Kasumi-1 (cell line): ENCODE results near the gene RNF4.
"Not testable (repeated sequence)": the region's sequence is repeated elsewhere in the genome, so short reads cannot be mapped to it uniquely, and the experiment has no call there.

Source experiments
- DNase-seq, 2 experiments: peaks; one replicate each; lab custom pipeline; 2025; lab: John Stamatoyannopoulos, UW

The RNF4 gene

DNA sequence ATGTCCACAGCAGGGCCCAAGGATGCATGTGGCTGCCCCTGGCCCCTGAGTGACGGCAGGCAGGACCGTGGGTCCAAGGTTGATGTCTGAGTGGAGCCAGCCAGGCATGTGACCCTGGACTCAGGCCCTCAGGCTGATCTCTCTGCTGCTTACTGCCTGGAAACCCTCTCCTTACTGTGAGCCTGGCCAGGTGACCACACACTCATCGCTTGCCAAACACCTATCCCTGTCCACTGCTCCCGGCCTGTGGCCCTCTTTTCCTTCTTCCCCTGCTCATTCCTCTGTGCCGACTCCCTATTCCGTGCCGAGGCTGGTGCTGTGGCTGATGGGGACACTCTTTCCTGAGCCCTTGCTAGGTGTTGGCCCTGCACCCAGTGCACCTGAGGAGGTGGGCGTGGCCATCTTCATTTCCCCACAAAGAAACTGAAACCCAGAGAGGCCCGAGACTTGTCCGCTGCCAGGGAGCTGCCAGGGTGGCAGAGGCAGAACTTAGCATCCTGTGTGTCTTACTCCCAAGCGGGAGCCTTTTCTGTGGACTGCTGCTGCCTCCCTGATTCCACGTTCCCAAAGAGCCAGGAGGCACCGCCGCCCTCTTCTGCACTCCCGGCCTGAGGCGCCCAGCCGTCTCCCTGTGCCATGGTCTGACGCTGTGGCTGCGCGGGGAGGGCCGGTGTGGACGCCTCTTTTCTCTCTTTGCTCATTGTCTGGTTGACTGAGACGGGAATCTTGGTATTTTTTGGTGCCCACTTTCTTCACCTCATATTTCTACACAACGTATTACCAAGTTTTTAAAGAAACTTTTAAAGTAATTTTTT is 11.2 kb upstream of the RNF4 start:
- no peak for DNase-seq

DNA sequence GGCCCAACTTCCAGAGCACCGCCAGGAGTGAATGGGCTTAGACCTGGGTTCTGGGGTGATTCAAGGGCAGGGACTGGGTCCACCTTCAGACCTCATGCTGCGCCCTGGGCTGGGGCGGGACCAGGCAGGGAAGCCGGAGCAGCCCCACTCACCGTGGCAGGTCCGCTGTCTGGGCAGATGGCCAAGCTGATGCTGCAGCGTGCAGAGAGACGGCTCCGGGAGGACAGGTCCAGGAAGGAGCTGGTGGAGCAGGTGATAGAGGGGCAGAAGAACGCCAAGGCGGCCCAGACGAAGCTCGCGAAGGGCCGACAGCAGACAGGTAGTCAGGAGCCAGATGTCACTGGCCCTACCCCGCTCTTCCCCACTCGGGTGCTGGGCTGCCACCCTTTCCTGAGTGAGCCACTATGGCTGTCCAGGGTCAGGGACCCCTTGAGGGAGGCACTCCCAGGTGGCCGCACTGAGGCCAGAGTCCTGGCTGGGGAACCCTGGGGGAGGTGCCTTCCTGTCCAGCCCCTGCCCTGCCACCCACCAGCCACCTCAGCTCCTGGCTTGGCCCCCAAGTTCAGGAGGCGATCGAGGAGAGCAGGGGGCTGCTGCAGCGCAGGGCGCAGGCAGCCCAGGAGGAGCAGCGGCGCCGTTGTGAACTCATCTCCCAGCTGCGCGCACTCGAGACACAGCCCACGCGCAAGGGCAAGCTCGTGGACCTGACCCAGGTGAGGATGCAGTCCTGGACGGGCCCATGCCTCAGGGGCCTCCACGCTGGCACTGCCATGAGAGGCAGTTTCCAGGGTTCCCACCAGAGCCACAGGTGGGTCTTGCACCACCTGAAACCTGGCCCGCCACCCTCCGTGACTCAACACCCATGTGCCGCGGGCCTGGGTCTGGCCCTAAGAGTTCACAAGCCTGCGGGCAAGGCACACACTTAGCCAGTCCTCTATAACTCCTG is 10.1 kb upstream of the RNF4 start:
- DNase-seq: no peak

DNA sequence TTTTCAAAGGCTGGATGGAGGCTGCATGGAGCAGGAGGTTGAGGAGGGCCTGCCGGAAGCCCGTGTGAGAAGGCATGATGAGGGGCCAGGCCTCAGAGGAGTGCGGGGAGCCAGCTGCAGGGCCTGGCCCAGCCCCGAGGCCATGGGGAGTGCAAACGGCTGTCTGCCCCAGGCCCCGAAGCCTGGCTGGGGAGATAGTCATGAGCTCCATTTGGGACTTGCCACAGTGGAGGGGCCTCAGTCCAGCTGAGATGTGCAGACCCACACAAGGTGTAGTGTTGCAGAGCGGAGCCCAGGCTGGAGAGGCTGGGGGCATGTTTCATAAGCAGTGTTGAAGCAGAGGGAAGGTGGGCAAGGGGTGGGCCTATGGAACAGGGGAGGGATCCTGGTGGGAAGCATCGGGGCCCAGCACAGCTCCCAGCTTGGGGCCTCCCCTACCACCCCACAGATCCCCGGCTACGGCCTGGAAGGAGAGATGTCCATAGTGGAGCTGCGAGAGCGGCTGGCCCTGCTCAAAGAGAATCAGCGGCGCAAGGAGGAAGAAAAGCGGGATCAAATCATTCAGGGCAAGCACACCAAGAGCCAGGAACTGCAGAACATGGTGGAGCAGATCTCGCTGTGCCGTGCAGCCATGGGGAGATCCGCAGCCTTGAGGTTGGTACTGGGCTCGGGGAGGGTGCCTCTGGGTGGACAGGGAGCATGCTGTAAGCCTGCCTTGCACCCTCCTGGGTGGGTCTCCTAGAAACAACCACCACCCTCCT is 9.1 kb upstream of the RNF4 start:
- DNase-seq: no peak

DNA sequence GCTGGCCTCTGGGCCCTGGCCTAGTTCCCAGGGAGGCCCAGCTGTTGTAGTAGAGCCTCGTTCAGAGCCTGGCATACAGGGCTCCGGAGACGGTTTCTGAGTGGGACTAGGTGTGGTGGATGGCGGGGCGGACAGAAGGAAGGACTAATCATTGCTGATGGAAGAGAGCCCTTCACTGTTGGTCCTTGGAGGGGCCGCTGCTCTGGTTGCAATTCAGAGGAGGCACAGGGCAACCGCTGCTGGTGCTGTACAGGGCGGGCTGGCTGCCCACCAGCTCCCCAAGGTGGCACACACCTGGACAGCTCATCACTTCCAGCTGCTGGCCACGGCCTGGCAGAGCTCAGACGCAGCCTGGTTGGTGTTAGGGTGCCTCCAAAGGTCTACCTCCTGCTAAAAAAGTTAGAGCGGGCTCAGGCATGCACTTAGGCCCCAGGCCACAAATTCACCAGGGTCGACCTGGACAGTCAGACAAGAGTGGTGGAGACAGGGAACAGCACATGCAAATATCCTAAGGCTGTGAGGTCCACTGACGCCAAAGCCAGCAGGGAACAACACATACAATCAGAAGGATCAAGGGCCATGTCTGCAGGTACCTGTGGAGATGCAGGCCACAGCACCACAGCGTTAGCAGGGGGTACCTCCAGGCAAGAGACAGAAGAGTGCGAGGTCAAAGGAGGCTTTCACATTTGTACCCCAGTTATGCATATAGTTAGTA is 7.5 kb upstream of the RNF4 start:
- no peak for DNase-seq

GRCh38 chr4:2462218-2462991 is 6.5 kb upstream of the RNF4 start:
- DNase-seq: peak; percentile 46 to 50

DNA sequence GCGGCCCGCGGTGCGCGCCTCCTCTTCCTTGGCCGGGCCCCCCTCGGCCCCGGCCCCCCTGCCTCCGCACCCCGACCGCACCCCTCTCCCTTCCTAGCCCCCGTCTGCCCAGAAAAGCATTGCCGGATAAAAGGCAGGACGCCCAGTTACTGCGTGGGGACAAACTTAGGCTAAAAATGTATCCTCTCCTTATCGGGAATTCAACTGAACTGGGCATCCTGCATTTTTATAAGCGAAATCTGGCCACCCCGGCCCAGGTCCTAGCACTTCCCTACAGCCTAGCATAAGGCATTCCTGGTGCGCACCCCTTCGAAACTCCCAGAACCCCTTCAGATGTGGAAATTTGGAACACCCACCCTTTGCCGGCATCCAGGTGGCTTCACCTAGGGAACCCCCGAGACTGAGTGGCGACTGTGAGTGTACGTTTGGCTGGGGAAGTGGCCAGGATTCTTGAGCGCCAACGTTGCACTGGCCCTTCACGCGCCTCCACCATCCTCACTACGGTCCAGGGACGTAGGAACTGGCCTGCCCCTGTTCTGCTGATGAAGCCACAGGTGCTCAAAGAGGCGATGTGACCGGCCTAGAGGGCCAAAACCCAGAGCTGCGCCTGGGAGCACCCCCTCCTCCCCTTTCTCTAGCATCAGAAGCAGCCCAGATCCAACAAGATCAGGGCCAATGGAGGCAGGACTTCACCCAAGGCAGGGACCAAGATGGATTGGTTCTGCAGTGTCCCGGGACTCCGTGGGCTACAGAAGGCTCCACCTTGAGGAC is 5.7 kb upstream of the RNF4 start:
- DNase-seq: no peak

- no peak for DNase-seq
These were observed 3.9 kb upstream of the RNF4 start for GRCh38 chr4:2465032-2465431.

DNA sequence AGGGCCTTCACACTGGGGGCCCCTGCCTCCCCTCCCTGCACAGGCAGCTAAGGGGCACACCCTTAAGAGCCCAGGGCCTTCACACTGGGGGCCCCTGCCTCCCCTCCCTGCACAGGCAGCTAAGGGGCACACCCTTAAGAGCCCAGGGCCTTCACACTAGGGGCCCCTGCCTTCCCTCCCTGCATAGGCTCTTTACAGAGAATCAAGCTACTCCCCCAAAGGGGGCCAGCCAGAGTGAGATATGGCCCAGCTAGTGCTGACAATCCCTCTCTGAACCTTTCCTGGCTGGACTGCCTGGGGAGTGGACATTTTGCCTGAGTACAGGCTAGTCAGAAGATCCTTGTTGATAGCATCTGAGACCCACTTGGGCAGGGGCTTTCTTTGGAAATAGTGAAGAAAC is 3.4 kb upstream of the RNF4 start:
- not testable (repeated sequence) for DNase-seq

- DNase-seq: peak; percentile 40 to 45
These were observed 482 bp downstream of the RNF4 start for GRCh38 chr4:2469192-2469984.

GRCh38 chr4:2470791-2471190 is 1.9 kb downstream of the RNF4 start:
- DNase-seq: no peak

DNA sequence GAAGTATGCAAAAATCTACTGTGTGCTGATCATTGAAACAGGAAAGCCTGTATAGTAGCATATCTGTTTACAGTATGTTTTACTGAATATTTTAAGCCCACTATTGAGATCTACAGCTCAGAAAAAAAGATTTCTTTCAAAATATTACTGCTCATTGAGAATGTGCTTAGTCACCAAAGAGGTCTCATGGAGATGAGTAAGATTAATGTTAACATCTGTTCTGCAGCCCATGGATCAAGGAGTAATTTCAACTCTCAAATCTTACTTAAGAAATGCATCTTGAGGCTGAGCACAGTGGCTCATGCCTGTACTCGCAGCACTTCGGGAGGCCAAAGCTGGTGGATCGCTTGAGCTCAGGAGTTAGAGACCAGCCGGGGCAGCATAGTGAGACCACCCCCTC is 3.3 kb downstream of the RNF4 start:
- DNase-seq: no peak

DNA sequence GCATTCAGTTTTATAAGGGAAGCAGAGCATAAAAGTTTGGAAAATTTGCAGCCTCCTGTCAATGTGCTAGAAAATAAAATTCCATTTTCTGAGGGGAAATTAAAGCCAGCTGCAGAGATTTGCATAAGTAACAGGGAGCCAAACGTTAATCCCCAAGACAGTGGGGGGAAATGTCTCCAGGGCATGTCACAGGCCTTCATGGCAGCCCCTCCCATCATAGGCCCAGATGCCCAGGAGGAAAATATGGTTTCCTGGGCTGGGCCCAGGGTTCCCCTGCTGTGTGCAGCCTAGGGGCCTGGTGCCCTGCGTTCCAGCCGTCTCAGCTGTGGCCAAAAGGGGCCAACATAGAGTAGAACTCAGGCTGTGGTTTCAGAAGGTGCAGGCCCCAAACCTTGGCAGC is 9.3 kb downstream of the RNF4 start:
- no peak for DNase-seq

DNA sequence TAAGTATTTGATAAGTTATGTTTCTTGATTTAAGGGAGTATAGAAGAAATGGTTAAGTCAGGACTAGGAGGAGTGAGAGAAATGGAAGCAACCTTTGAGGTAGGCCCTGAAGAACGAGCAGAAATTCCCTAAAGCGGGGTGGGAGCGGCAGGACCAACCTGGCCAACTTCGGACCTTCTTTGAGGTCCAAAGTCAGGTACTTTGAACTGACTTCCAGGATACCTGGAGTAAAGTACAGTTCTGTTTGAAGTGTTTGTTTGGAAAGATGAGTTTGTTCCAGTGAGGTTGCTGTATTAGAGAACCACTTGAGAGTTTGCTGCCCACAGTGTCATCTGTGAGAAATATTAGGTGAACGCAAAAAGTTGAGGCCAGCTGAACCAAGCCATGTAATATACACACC is 11.7 kb downstream of the RNF4 start:
- no peak for DNase-seq

DNA sequence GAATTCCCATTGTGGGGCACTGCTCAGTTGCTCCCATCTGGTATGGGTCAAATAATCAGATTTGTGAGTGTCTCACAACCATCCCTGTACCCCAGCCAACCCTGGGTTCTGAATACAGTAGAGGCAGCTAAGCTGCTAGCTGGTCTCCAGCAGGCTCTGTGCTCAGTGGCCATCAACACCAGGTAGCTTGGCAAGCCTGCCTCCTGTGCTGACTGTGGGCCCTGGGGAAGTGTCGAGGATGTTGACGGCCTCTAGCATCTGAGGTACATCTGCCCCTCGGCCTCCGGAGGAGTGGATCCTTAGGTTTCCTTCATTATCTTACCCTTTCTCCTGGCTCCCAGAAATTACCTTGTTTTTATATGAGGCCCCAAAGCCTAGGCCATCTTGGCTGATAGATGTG is 13.3 kb downstream of the RNF4 start:
- DNase-seq: no peak

GRCh38 chr4:2482693-2483092 is 13.8 kb downstream of the RNF4 start:
- DNase-seq: no peak

GRCh38 chr4:2483237-2483636 is 14.3 kb downstream of the RNF4 start:
- DNase-seq: no peak

DNA sequence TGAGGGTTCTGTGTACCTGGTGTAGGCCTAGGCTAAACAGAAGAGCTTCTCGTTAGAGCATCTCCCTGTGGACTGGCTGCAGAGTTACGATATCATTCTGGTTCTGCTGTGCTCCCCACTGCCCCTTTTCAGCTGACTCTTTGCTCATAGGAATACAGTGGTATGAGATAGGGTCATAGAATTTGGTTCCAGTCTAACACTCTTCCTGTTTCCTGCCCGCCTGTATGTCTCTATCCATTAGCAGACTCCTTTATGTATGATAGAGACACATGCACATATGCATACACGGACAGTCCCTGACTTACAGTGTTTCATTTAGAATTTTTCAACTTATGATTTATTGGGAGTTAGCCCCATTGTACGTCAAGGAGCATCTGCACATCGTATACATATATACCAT is 15.3 kb downstream of the RNF4 start:
- DNase-seq: peak; percentile 26 to 33

DNA sequence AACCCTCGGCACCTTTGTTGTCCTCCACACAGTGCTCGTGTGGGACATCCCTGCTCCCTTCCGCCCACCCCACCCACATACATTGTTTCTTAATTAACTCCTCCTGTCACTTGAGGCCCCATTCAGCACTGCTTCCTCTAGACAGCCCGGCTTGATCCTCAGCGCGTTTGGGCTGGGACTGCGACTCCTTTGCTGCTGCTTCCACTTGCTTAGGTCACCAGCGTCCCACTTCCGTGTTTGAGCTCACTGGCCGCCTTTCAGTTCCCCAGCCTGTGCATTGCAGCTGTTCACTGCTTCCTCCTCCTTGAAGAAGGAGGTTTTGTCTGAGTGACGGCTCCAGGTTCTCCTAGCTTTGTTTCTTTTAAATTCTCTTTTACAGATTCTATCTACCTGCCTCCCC is 16.1 kb downstream of the RNF4 start:
- peak; percentile 95 to 99 for DNase-seq

DNA sequence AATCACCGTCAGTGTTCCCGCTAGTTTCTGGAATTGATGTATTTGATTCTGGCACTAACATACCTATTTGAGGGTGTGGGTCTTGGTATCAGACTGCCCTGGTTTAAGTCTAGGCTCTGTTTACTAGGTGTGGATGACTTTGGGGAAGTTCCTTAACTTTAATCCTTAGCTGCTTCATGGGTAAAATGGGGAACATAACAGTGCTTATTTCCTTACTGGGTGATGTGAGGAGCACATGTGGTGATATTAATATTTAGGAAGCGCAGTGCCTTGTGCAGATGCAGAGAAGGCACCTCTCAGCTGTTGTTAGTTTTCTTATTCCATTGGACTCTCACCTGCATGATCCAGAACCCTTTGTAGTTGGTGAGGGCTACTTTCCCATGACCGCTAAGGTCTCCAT is 17.1 kb downstream of the RNF4 start:
- DNase-seq: peak; percentile 4 to 45
